Measurements from ENCODE around the gene PPP1R1C. TPM values are rescaled to one million over a fixed set of nuclear protein-coding genes. Genes with fewer than 3 reads are reported as not detected.

The PPP1R1C gene
- total RNA-seq, 2 donors from 2014 or later: not detected

GRCh38 chr2:182069908-182070307 is 84.3 kb downstream of the PPP1R1C start:
- no peak for TF ChIP-seq CTCF (IDR thresholded peaks at IDR 0.05)
- ATAC-seq (ENCODE audit: insufficient number of reproducible peaks, low FRiP score, low read depth): no peak

DNA sequence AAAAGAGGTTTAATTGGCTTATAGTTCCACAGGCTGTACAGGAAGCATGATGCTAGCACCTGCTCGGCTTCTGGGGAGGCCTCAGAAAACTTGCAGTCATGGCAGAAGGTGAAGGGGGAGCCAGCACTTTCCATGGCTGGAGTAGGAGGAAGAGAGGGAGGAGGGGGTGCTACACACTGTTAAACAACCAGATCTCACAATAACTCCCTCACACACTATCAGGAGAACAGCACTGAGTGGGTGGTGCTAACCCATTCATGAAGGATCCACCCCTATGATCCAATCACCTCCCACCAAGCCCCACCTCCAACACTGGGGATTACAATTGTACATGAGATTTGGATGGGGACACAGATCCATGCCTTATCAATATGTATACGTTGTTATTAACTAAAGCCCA is 85.1 kb downstream of the PPP1R1C start:
- Histone ChIP-seq H3K9me3 (no peaks in the 10 kb centered on the region), H3K4me1 (ENCODE audit: control insufficient read depth in 1 of 2, low read depth in 2 of 2) (peaks cover 9 to 31% of the 10 kb centered on the region in 2 donors), H3K36me3 (no peaks in the 10 kb centered on the region), H3K4me3 (no peak overlapping the region), H3K27ac (no peak overlapping the region), H3K27me3 (replicated peaks; ENCODE audit: insufficient read depth) (no peaks in the 10 kb centered on the region)
- no peak for TF ChIP-seq CTCF (IDR thresholded peaks at IDR 0.05)
- ATAC-seq (ENCODE audit: insufficient number of reproducible peaks, low FRiP score, low read depth): no peak
- no peak for DNase-seq (ENCODE audit: low spot score)

More at GRCh38 chr2:182069908-182070307, 84.3 kb downstream of the PPP1R1C start:
- H3K27me3 ChIP-seq (replicated peaks; ENCODE audit: insufficient read depth): no peaks in the 10 kb centered on the region
- no peak overlapping the region for H3K4me3 ChIP-seq
- DNase-seq (ENCODE audit: low spot score): no peak
- no peak overlapping the region for H3K27ac ChIP-seq
- H3K4me1 ChIP-seq (ENCODE audit: control insufficient read depth in 1 of 2, low read depth in 2 of 2): peaks cover 14 to 38% of the 10 kb centered on the region in 2 donors
- no peaks in the 10 kb centered on the region for H3K9me3 ChIP-seq
- no peaks in the 10 kb centered on the region for H3K36me3 ChIP-seq

DNA sequence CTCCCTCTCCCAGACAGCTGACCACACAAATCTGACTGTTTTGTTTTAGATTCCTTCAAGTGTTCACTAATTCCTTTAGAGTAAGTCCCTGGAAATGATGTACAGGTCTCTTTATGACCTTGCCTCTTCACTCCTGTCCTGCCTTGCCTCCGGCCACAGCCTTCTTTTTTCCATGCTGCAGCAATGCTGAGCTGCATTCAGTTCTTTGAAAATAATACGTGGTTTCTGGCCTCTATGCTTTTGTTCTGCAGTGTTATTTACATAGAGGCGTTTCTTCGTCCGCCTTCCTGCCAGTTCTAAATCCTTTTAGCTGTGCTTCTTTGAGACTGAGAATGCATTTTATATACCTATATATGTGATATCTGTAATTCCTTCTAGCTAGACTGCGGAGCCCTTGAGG is 87.2 kb downstream of the PPP1R1C start:
- no peak overlapping the region for H3K4me3 ChIP-seq
- DNase-seq (ENCODE audit: low spot score) (no peak), ATAC-seq (ENCODE audit: insufficient number of reproducible peaks, low FRiP score, low read depth) (no peak)
- no peak for TF ChIP-seq CTCF (IDR thresholded peaks at IDR 0.05)
- H3K36me3 ChIP-seq: no peaks in the 10 kb centered on the region
- no peak overlapping the region for H3K27ac ChIP-seq
- peaks cover 8 to 14% of the 10 kb centered on the region in 2 donors for H3K4me1 ChIP-seq (ENCODE audit: control insufficient read depth in 1 of 2, low read depth in 2 of 2)
- H3K9me3 ChIP-seq: no peaks in the 10 kb centered on the region
- H3K27me3 ChIP-seq (replicated peaks; ENCODE audit: insufficient read depth): no peaks in the 10 kb centered on the region

- Histone ChIP-seq H3K27ac (no peak overlapping the region), H3K4me3 (no peak overlapping the region), H3K4me1 (ENCODE audit: control insufficient read depth in 1 of 2, low read depth in 2 of 2) (peaks cover 8 to 13% of the 10 kb centered on the region in 2 donors), H3K27me3 (replicated peaks; ENCODE audit: insufficient read depth) (no peaks in the 10 kb centered on the region), H3K36me3 (no peaks in the 10 kb centered on the region), H3K9me3 (no peaks in the 10 kb centered on the region)
- no peak for TF ChIP-seq CTCF (IDR thresholded peaks at IDR 0.05)
- DNase-seq (ENCODE audit: low spot score): no peak
- no peak for ATAC-seq (ENCODE audit: insufficient number of reproducible peaks, low FRiP score, low read depth)
Measured at GRCh38 chr2:182073613-182074012, 88.0 kb downstream of the PPP1R1C start.

- no peak for TF ChIP-seq CTCF (IDR thresholded peaks at IDR 0.05)
- ATAC-seq (ENCODE audit: insufficient number of reproducible peaks, low FRiP score, low read depth): no peak
- H3K36me3 ChIP-seq: no peaks in the 10 kb centered on the region
- H3K4me3 ChIP-seq: no peak overlapping the region
- DNase-seq (ENCODE audit: low spot score): no peak
- no peaks in the 10 kb centered on the region for H3K9me3 ChIP-seq
- H3K27ac ChIP-seq: no peak overlapping the region
- peaks cover 3 to 7% of the 10 kb centered on the region in 2 donors for H3K4me1 ChIP-seq (ENCODE audit: control insufficient read depth in 1 of 2, low read depth in 2 of 2)
- H3K27me3 ChIP-seq (replicated peaks; ENCODE audit: insufficient read depth): no peaks in the 10 kb centered on the region
Measured at GRCh38 chr2:182077023-182077422, 91.4 kb downstream of the PPP1R1C start.

All from thoracic aorta (tissue), 2 donors.